Lower leg skin (tissue), 4 donors: ENCODE data around the gene KDSR. TPM values are rescaled to one million over a fixed set of nuclear protein-coding genes. Genes with fewer than 3 reads are reported as not detected.

ENCODE experiments used
- DNase-seq, 2 donors: peaks; one replicate each; pipeline ENCODE4 v3.0.0-alpha.2; 2019; ENCODE audit warnings: low spot score in 2 of 2
- H3K4me3 ChIP-seq: fragments of 200-600 bp; sonication (generic); 2 replicates; pipeline ENCODE4 v1.5.1; 2017; ENCODE audit warnings: mild to moderate bottlenecking, low read depth; ENCODE audit not compliant: poor library complexity, severe bottlenecking
- POLR2A ChIP-seq, 2 donors: fragments of 450-650 bp; IDR thresholded peaks; one replicate each; pipeline ENCODE4 v1.6.1; 2016 to 2017; ENCODE audit warnings: antibody characterized with exemption in 2 of 2, mild to moderate bottlenecking in 1 of 2, moderate library complexity in 1 of 2
- WGBS, 2 donors: methylation state at CpG; one replicate each; pipeline ENCODE4 v1.1.5; 2018; 5-methylcytosine and 5-hydroxymethylcytosine counted together
- intact Hi-C: fragments of 100-400 bp; cut with DNase I; formaldehyde crosslinking; loops from one replicate; pipeline ENCODE4 v1.15.0; 2023; ENCODE audit warnings: low total_unique reads
- total RNA-seq, 4 donors: library from RNA; depleted of rRNA; stranded (reverse); fragments of >200 nt; gene quantifications; one replicate each; pipeline ENCODE4 v1.1.0, GENCODE V29; 2016
- TF ChIP-seq, protein P1 (sequence below), 3 donors: fragments of 450-650 bp; IDR thresholded peaks; one replicate each; pipeline ENCODE4 v1.5.1; 2016; ENCODE audit warnings: antibody characterized with exemption in 3 of 3, mild to moderate bottlenecking in 3 of 3, moderate library complexity in 2 of 3

The KDSR gene
- total RNA-seq, 4 donors from 2014 or later = 91.7 to 121 (median 99.3) TPM

DNA sequence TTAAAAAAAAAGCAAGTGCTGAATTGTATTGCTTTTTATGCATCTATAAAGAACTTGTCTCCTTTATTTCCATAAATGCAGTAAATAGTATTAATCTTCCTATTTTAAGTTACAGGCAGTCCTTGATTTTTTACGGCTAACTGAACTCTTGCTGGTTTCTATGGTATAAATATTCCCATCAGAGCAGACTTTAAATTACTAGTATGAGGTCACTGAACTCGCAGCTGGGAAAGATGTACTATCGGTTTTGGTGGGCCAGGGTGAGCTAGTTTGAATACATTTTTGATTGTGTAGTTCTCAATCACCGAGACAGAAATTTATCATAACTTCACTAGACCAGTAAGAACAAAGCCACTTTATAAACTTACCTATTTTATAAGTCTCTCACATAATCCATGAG lies 20.9 kb upstream of the KDSR start:
- intact Hi-C loops = no loop called here
- WGBS, 2 donors = 86 to 87% methylated on average over 4 of the region's 4 CpGs
- H3K4me3 ChIP-seq = no peak overlapping the region
- DNase-seq = no peak
- TF ChIP-seq POLR2A (IDR thresholded peaks at IDR 0.05) = no peak
- TF ChIP-seq, protein P1, sequence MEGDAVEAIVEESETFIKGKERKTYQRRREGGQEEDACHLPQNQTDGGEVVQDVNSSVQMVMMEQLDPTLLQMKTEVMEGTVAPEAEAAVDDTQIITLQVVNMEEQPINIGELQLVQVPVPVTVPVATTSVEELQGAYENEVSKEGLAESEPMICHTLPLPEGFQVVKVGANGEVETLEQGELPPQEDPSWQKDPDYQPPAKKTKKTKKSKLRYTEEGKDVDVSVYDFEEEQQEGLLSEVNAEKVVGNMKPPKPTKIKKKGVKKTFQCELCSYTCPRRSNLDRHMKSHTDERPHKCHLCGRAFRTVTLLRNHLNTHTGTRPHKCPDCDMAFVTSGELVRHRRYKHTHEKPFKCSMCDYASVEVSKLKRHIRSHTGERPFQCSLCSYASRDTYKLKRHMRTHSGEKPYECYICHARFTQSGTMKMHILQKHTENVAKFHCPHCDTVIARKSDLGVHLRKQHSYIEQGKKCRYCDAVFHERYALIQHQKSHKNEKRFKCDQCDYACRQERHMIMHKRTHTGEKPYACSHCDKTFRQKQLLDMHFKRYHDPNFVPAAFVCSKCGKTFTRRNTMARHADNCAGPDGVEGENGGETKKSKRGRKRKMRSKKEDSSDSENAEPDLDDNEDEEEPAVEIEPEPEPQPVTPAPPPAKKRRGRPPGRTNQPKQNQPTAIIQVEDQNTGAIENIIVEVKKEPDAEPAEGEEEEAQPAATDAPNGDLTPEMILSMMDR (IDR thresholded peaks at IDR 0.05) = no peak

GRCh38 chr18:63382843-63383242 lies 15.8 kb upstream of the KDSR start:
- TF ChIP-seq, protein P1 (IDR thresholded peaks at IDR 0.05) = no peak
- TF ChIP-seq POLR2A (IDR thresholded peaks at IDR 0.05) = no peak
- no peak overlapping the region for H3K4me3 ChIP-seq
- no peak for DNase-seq
- intact Hi-C loops = no loop called here
- 93 to 100% methylated on average over 3 of the region's 3 CpGs for WGBS, 2 donors

DNA sequence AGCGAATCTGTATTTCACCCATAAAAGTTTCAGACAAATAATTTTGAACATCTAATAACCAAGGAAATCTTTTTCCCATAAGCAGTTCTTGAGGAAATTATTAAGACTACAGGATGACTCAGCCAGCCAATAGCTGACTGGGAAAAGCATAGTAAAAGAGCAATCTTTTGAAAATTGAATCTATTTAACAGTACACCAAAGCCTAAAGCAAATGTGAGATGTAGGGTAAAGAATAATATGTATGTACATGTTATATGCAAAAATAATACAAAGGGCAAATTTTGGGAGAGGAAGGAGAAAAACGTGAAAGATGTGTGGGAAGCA lies 12.6 kb upstream of the KDSR start:
- no peak overlapping the region for H3K4me3 ChIP-seq
- DNase-seq = no peak
- TF ChIP-seq, protein P1 (IDR thresholded peaks at IDR 0.05) = no peak
- TF ChIP-seq POLR2A (IDR thresholded peaks at IDR 0.05) = no peak
- intact Hi-C loops = no loop called here
- 50 to 58% methylated on average over 2 of the region's 2 CpGs for WGBS, 2 donors

DNA sequence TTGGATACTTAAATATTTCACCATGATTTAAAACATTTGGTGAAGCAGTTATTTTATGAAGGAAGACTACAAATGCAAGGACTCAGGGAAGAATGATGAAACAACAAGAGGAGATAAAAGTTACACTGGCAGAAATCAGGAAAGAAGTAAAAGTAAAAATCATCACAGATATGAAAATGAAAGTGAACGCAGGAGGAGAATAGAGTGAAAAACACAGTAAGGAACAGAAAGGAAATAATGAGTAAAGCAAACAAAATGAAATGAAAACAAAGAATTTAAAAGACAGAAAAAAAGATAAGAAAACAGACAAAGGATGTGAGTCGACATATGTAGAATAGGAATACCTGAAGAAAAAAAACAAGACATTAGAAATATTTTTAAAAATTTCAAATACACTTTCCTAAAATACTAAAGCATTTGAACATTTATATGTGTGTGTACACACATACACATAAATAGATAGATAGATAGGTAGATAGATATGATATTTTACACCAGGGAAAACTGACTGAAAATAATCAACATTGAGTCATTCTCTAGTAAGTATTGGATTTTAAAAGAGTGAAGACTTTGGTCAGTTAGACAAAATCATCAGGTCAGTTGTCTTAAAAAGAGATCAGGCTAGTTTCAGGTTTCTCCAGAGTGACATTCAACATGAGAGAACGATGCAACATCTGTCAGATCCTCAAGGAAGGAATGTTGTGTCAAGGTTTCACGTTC lies 12.1 kb upstream of the KDSR start:
- H3K4me3 ChIP-seq = no peak overlapping the region
- TF ChIP-seq POLR2A (IDR thresholded peaks at IDR 0.05) = no peak
- TF ChIP-seq, protein P1 (IDR thresholded peaks at IDR 0.05) = no peak
- intact Hi-C loops = no loop called here
- no peak for DNase-seq
- WGBS, 2 donors = 66 to 71% methylated on average over 4 of the region's 4 CpGs

DNA sequence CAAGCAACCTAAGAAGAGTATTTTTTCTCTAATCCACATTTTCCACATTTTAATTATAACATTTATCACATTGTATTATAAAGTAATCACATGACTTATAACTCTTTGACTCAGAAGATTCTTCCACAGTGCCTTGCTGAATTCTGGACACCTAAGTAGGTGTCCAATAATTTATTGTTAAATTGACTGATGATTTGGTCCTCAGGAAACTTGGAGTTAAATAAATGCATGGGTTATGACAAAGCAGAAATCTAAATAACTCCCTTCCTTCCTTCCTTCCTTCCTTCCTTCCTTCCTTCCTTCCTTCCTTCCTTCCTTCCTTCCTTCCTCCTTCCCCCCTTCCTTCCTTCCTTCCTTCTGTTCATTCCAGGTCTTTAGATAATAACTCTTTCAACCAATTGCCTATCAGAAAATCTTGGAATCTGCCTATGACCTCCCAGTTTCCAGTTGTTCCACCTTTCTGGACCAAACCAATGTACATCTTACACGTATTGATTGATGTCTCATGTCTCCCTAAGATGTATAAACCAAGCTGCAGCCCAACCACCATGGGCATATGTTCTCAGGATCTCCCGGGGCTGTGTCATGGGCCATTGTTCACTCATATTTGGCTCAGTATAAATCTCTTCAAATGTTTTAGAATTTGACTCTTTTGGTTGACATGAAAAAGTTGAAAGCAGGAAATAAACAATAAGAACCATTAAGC lies 10.4 kb upstream of the KDSR start:
- 73 to 85% methylated on average over 2 of the region's 2 CpGs for WGBS, 2 donors
- no peak for DNase-seq
- no peak overlapping the region for H3K4me3 ChIP-seq
- TF ChIP-seq, protein P1 (IDR thresholded peaks at IDR 0.05) = no peak
- TF ChIP-seq POLR2A (IDR thresholded peaks at IDR 0.05) = no peak
- intact Hi-C loops = no loop called here
